Testis (tissue), 3 donors: ENCODE data around the gene SPAG6. TPM values are rescaled to one million over a fixed set of nuclear protein-coding genes. Genes with fewer than 3 reads are reported as not detected.

Experiments used
- DNase-seq: peaks from one replicate; pipeline ENCODE4 v3.0.0-alpha.2; 2019
- H3K27ac ChIP-seq, 2 donors: fragments of 200-600 bp; sonication (generic); one replicate each; pipeline ENCODE4 v1.5.1; 2019
- H3K27me3 ChIP-seq: fragments of 200-600 bp; sonication (generic); one replicate; pipeline ENCODE4 v1.5.1; 2019
- H3K36me3 ChIP-seq: fragments of 200-600 bp; sonication (generic); one replicate; pipeline ENCODE4 v1.5.1; 2017; ENCODE audit warnings: low read depth; ENCODE audit errors: missing control alignments
- H3K4me1 ChIP-seq: fragments of 200-600 bp; sonication (generic); one replicate; pipeline ENCODE4 v1.5.1; 2019
- H3K4me3 ChIP-seq, 2 donors: fragments of 200-600 bp; sonication (generic); one replicate each; pipeline ENCODE4 v1.5.1; 2017 to 2019
- H3K9me3 ChIP-seq: fragments of 200-600 bp; sonication (generic); one replicate; pipeline ENCODE4 v1.5.1; 2017
- POLR2A ChIP-seq: fragments of 450-650 bp; IDR thresholded peaks from one replicate; pipeline ENCODE4 v1.6.1; 2017; ENCODE audit warnings: antibody characterized with exemption, mild to moderate bottlenecking, moderate library complexity
- WGBS, 2 donors: methylation state at CpG; one replicate each; pipeline ENCODE4 v1.1.5; 2018; 5-methylcytosine and 5-hydroxymethylcytosine counted together
- intact Hi-C: fragments of 100-400 bp; cut with DNase I; formaldehyde crosslinking; loops from one replicate; pipeline ENCODE4 v1.15.1; 2023; ENCODE audit warnings: low total_unique reads
- polyA plus RNA-seq: library from polyadenylated mRNA; stranded (reverse); fragments of 350-450 nt; fragmentation: Illumina TruSeq; extraction: RNeasy Lipid Tissue Mini Kit (QIAGEN cat#74804); gene quantifications from one replicate; pipeline ENCODE4 v1.2.3, GENCODE V29; 2014; ENCODE audit warnings: low read depth, low replicate concordance; ENCODE audit not compliant: insufficient read depth
- total RNA-seq, 2 donors: library from RNA; depleted of rRNA; stranded (reverse); fragments of >200 nt; gene quantifications; one replicate each; pipeline ENCODE4 v1.2.3, GENCODE V29; 2016
- TF ChIP-seq, protein P1 (sequence below), 3 experiments: fragments of 450-650 bp in 2 of 3; fragments of 200-600 bp in 1 of 3; sonication (generic) in 1 of 3; IDR thresholded peaks; one replicate each; pipeline ENCODE4 v1.5.1; 2016 to 2019; ENCODE audit warnings: antibody characterized with exemption in 3 of 3, mild to moderate bottlenecking in 2 of 3, moderate library complexity in 1 of 3

SPAG6 gene
- total and polyA plus RNA-seq, 3 donors from 2014 or later, result 77.4 to 258 (median 103) TPM

DNA sequence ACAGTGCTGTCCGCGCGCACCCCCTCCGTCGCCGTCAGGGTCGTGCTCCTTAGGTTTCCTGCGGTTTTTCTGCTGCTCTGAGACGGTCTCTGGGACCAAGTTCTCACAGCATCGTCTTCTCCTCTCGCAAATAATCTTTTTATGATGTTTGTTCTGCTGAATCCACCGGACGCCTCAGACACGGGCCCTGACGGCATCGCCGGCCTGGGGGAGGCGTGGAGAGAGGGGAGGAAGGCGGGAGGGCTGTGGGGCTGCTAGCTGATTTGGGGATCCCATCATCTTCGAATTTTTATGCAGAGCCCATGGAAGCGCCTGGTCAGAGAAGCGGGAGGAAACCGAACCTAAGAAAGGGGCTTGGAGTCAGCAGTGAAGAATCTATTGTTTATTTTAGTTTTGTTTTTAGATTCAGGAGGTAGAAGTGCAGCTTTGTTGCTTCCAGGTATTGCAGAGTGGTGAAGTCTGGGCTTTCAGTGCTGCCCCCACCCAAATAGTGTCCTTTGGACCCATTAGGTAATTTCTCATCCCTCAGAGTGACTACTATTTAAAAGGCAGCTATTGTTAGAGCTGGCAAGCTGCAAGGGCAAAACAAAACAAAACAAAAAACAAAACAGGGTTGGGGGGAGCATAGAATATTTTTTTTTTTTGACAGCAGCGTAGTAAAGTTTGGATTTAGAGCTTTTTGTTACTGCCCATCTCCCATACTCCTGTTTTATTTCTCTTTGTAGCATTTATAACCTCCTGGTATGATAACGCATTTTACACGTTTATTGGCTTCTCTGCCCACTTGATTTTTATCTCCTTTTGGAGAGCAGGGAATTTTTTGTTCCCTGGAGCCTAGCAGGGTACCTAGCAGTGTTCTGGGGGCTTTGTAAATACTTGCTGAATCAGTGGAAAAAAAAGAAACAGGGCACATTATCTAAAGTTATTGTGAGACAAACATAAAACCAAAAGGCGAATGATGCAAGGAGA, 92.6 kb downstream of the SPAG6 start:
- Histone ChIP-seq H3K36me3 (no peaks in the 10 kb centered on the region), H3K27me3 (no peaks in the 10 kb centered on the region), H3K4me1 (peaks cover 11% of the 10 kb centered on the region), H3K9me3 (no peaks in the 10 kb centered on the region), H3K4me3 (peak overlapping the region; percentile 89 to 96), H3K27ac (peak overlapping the region; percentile 97 to 99)
- WGBS, 2 donors, result 2% methylated on average over 27 of the region's 27 CpGs
- no peak for TF ChIP-seq POLR2A
- TF ChIP-seq, protein P1, sequence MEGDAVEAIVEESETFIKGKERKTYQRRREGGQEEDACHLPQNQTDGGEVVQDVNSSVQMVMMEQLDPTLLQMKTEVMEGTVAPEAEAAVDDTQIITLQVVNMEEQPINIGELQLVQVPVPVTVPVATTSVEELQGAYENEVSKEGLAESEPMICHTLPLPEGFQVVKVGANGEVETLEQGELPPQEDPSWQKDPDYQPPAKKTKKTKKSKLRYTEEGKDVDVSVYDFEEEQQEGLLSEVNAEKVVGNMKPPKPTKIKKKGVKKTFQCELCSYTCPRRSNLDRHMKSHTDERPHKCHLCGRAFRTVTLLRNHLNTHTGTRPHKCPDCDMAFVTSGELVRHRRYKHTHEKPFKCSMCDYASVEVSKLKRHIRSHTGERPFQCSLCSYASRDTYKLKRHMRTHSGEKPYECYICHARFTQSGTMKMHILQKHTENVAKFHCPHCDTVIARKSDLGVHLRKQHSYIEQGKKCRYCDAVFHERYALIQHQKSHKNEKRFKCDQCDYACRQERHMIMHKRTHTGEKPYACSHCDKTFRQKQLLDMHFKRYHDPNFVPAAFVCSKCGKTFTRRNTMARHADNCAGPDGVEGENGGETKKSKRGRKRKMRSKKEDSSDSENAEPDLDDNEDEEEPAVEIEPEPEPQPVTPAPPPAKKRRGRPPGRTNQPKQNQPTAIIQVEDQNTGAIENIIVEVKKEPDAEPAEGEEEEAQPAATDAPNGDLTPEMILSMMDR (IDR thresholded peaks at IDR 0.05), result no peak
- intact Hi-C loops, result loop anchor here (10.0 kb wide), 1 partner anchor 93 kb away; the partner anchor contains the start of gene SPAG6
- peak; percentile 63 for DNase-seq

DNA sequence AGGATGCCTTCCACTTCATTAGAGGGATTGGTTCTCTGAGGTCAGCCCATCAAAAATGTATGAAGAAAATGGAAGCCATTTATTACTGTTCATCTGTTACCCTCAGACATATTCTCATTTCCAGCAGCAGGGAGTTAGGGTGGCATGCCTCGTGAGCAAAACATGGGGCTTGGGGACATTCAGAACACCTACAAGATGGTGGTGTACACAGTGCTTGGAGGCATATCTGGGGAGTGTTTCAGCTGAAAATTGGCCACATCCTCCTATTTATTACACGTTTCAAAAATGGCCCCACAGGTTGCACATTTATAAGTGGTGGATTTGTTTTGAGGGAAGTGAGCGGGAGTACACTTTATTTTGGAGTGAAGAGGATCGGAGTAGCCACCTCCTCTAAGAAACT, 93.4 kb downstream of the SPAG6 start:
- Histone ChIP-seq H3K36me3 (no peaks in the 10 kb centered on the region), H3K9me3 (no peaks in the 10 kb centered on the region), H3K4me1 (peaks cover 11% of the 10 kb centered on the region), H3K27me3 (no peaks in the 10 kb centered on the region), H3K4me3 (no peak overlapping the region), H3K27ac (peak overlapping the region; percentile 97 to 99)
- intact Hi-C loops, result loop anchor here (10.0 kb wide), 1 partner anchor 94 kb away; the partner anchor contains the start of gene SPAG6
- no peak for TF ChIP-seq POLR2A
- TF ChIP-seq, protein P1 (IDR thresholded peaks at IDR 0.05), result no peak
- DNase-seq, result no peak
- WGBS, 2 donors, result 50 to 59% methylated on average over 4 of the region's 4 CpGs

DNA sequence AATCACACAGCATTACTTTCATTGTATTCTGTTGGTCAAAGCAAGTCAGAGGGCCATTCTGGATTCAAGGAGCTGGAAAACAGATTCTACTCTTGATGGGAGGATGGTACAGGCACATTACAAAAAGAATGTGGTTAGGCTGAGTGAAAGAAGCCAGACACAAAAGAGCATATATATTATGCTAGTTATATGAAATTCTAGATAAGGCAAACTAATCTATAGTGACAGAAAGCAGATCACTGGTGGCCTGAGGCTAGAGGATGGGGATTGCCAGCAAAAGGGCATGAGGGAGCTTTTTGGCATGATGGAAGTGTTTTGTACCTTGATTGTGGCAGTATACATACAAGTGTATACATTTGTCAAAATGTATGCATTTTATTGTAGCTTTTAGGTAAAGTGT, 96.8 kb downstream of the SPAG6 start:
- intact Hi-C loops, result no loop called here
- H3K4me3 ChIP-seq, result no peak overlapping the region
- no peaks in the 10 kb centered on the region for H3K27me3 ChIP-seq
- no peaks in the 10 kb centered on the region for H3K9me3 ChIP-seq
- TF ChIP-seq POLR2A, result no peak
- TF ChIP-seq, protein P1 (IDR thresholded peaks at IDR 0.05), result no peak
- H3K36me3 ChIP-seq, result no peaks in the 10 kb centered on the region
- no peak for DNase-seq
- no peak overlapping the region for H3K27ac ChIP-seq
- H3K4me1 ChIP-seq, result peaks cover 7% of the 10 kb centered on the region

DNA sequence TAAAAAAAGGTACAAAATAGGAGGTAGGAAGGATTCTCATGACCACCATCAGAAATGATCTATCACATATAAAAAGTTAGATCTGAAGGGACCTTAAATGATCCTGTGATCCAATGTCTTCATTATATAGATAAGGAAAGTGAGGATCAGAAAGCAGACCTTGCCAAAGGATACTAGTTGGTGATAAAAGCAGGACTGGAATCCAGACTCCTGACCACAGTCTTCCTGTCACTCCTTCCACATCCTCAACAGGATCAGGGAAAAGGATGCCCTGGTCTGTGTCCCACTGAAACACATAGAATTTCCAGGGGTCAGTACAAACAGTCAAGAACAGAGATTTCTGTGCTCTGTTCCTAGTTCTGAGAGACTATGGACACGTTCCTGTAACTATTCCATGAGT, 97.2 kb downstream of the SPAG6 start:
- no peaks in the 10 kb centered on the region for H3K27me3 ChIP-seq
- H3K9me3 ChIP-seq, result no peaks in the 10 kb centered on the region
- 76 to 88% methylated on average over 1 of the region's 1 CpG for WGBS, 2 donors
- H3K36me3 ChIP-seq, result no peaks in the 10 kb centered on the region
- intact Hi-C loops, result no loop called here
- H3K27ac ChIP-seq, result no peak overlapping the region
- DNase-seq, result no peak
- TF ChIP-seq, protein P1 (IDR thresholded peaks at IDR 0.05), result no peak
- TF ChIP-seq POLR2A, result no peak
- peaks cover 7% of the 10 kb centered on the region for H3K4me1 ChIP-seq
- no peak overlapping the region for H3K4me3 ChIP-seq
